OCI-LY3 (cell line): ENCODE measurements around the gene ITSN2.

Experiments used
- H2AFZ ChIP-seq: fragments of 200-600, 300-600 bp; shearing (Covaris generic); 2 replicates; pipeline ENCODE4 v1.6.0; 2014; ENCODE audit warnings: antibody characterized with exemption, low read depth, low read length
- H3K27ac ChIP-seq: fragments of 200-600, 300-600 bp; sonication (generic); 2 replicates; pipeline ENCODE4 v1.5.1; 2014; ENCODE audit warnings: mild to moderate bottlenecking, low read length, moderate library complexity, mixed read lengths
- H3K27me3 ChIP-seq: fragments of 200-600, 300-600 bp; sonication (generic); 2 replicates; pipeline ENCODE4 v1.6.1; 2014; ENCODE audit warnings: low read depth, low read length, mixed read lengths
- H3K36me3 ChIP-seq: fragments of 200-600, 300-600 bp; sonication (generic); replicated peaks from 2 replicates; pipeline ENCODE3; 2014; ENCODE audit warnings: low read depth, low read length, mixed read lengths
- H3K4me1 ChIP-seq: fragments of 300-600, 200-600 bp; sonication (generic); 2 replicates; pipeline ENCODE4 v1.6.1; 2014; ENCODE audit warnings: low read length, mixed read lengths
- H3K4me2 ChIP-seq: fragments of 200-600, 300-600 bp; sonication (generic); 2 replicates; pipeline ENCODE4 v1.6.1; 2014; ENCODE audit warnings: low read length, mixed read lengths
- H3K4me3 ChIP-seq: fragments of 300-600, 200-600 bp; sonication (generic); 2 replicates; pipeline ENCODE4 v1.5.1; 2014; ENCODE audit warnings: antibody characterized with exemption, mild to moderate bottlenecking, low read length, moderate library complexity
- H3K79me2 ChIP-seq: fragments of 300-600, 200-600 bp; shearing (Covaris generic); 2 replicates; pipeline ENCODE4 v1.6.1; 2014; ENCODE audit warnings: mild to moderate bottlenecking, low read length, mixed read lengths
- H3K9ac ChIP-seq: fragments of 300-600, 200-600 bp; shearing (Covaris generic); 2 replicates; pipeline ENCODE4 v1.6.0; 2014; ENCODE audit warnings: mild to moderate bottlenecking, low read length, moderate library complexity
- H3K9me3 ChIP-seq: fragments of 200-600, 300-600 bp; shearing (Covaris generic); 2 replicates; pipeline ENCODE4 v1.6.1; 2014; ENCODE audit warnings: low read length, mixed read lengths; ENCODE audit not compliant: insufficient read depth
- H4K20me1 ChIP-seq: fragments of 200-600, 300-600 bp; sonication (generic); 2 replicates; pipeline ENCODE4 v1.6.1; 2016; ENCODE audit warnings: low read length, mixed read lengths; ENCODE audit not compliant: insufficient read depth
- CTCF ChIP-seq: fragments of 200-600, 300-600 bp; sonication (generic); IDR thresholded peaks from 2 replicates; pipeline ENCODE4 v1.5.1; 2014; ENCODE audit warnings: antibody characterized with exemption, low read length, low read depth
- EZH2phosphoT487 ChIP-seq: fragments of 200-600 bp; shearing (Covaris generic); IDR thresholded peaks from 2 replicates; pipeline ENCODE4 v1.6.1; 2018; ENCODE audit warnings: antibody characterized with exemption, mixed run types, low read depth

ITSN2 gene

GRCh38 chr2:24336811-24337210, 23.5 kb downstream of the ITSN2 start:
- Histone ChIP-seq H3K27me3 (no peaks in the 10 kb centered on the region), H3K79me2 (peaks cover 89% of the 10 kb centered on the region), H3K4me3 (no peak overlapping the region), H3K9me3 (no peaks in the 10 kb centered on the region), H3K4me1 (peaks cover 33% of the 10 kb centered on the region), H3K9ac (no peak overlapping the region), H3K27ac (no peak overlapping the region), H4K20me1 (peaks cover 39% of the 10 kb centered on the region), H3K4me2 (no peak overlapping the region), H2AFZ (no peak overlapping the region), H3K36me3 (no peaks in the 10 kb centered on the region)
- TF ChIP-seq EZH2phosphoT487 (no peak), CTCF (no peak)

- H3K9ac ChIP-seq: no peak overlapping the region
- no peak overlapping the region for H3K4me3 ChIP-seq
- H3K4me2 ChIP-seq: no peak overlapping the region
- peaks cover 84% of the 10 kb centered on the region for H3K79me2 ChIP-seq
- H3K9me3 ChIP-seq: no peaks in the 10 kb centered on the region
- no peak for TF ChIP-seq CTCF
- TF ChIP-seq EZH2phosphoT487: no peak
- H3K4me1 ChIP-seq: peaks cover 57% of the 10 kb centered on the region
- H4K20me1 ChIP-seq: peaks cover 23% of the 10 kb centered on the region
- H2AFZ ChIP-seq: no peak overlapping the region
- no peaks in the 10 kb centered on the region for H3K36me3 ChIP-seq
- H3K27ac ChIP-seq: no peak overlapping the region
- no peaks in the 10 kb centered on the region for H3K27me3 ChIP-seq
Measured at GRCh38 chr2:24334245-24334633, 26.1 kb downstream of the ITSN2 start.

GRCh38 chr2:24332791-24333540, 27.4 kb downstream of the ITSN2 start:
- Histone ChIP-seq H3K9ac (no peak overlapping the region; the same call in none of the 2 replicates), H3K4me1 (peaks cover 62% of the 10 kb centered on the region), H3K4me2 (peak overlapping the region; percentile 89), H4K20me1 (peaks cover 12% of the 10 kb centered on the region), H3K4me3 (0 out of 2 replicates have a peak overlapping the region, but pooled peaks have one; percentile 58), H3K27me3 (no peaks in the 10 kb centered on the region), H3K9me3 (no peaks in the 10 kb centered on the region), H3K27ac (peak overlapping the region; percentile 96), H3K79me2 (peaks cover 84% of the 10 kb centered on the region), H3K36me3 (no peaks in the 10 kb centered on the region), H2AFZ (no peak overlapping the region)
- no peak for TF ChIP-seq EZH2phosphoT487
- no peak for TF ChIP-seq CTCF

- Histone ChIP-seq H3K9ac (peak overlapping the region; percentile 63), H3K9me3 (no peaks in the 10 kb centered on the region), H3K4me3 (peak overlapping the region; percentile 63), H3K27ac (peak overlapping the region; percentile 96), H4K20me1 (0 out of 2 replicates have a peak, but pooled peaks cover 4% of the 10 kb centered on the region), H3K4me2 (peak overlapping the region; percentile 89), H3K79me2 (peaks cover 79% of the 10 kb centered on the region), H2AFZ (no peak overlapping the region), H3K4me1 (peaks cover 67% of the 10 kb centered on the region), H3K36me3 (no peaks in the 10 kb centered on the region), H3K27me3 (no peaks in the 10 kb centered on the region)
- TF ChIP-seq CTCF (no peak), EZH2phosphoT487 (no peak)
Measured at GRCh38 chr2:24330161-24330560, 30.2 kb downstream of the ITSN2 start.
